Lower leg skin (tissue), 3 donors: ENCODE measurements around the gene SDK2.

Experiments
- CTCF ChIP-seq, 3 donors: fragments of 450-650 bp; IDR thresholded peaks; one replicate each; pipeline ENCODE4 v1.5.1; 2016; ENCODE audit warnings: antibody characterized with exemption in 3 of 3, mild to moderate bottlenecking in 3 of 3, moderate library complexity in 2 of 3
- POLR2A ChIP-seq, 2 donors: fragments of 450-650 bp; IDR thresholded peaks; one replicate each; pipeline ENCODE4 v1.6.1; 2016 to 2017; ENCODE audit warnings: antibody characterized with exemption in 2 of 2, mild to moderate bottlenecking in 1 of 2, moderate library complexity in 1 of 2

- TF ChIP-seq POLR2A (IDR thresholded peaks at IDR 0.05): no peak
- no peak for TF ChIP-seq CTCF (IDR thresholded peaks at IDR 0.05)
Observed at GRCh38 chr17:73435412-73435811, 208.8 kb downstream of the SDK2 start.
